ENCODE measurements around the gene PDE10A.

The PDE10A gene

GRCh38 chr6:165662041-165662748 is 846 bp downstream of the PDE10A start:
- Mint-ChIP-seq H3K27me3 (ENCODE audit: low read depth) (peaks cover 66% of the 10 kb centered on the region), H3K36me3 (ENCODE audit: low read depth) (no peaks in the 10 kb centered on the region), H3K4me3 (peak overlapping the region; percentile 85 to 91 (median 88)), H3K27ac (peak overlapping the region in 1 of 3 experiments; percentile 75), H3K9me3 (no peaks in the 10 kb centered on the region), H3K4me1 (peaks cover 26% of the 10 kb centered on the region)
- no peak for TF ChIP-seq CTCF (IDR thresholded peaks at IDR 0.05; ENCODE audit: unreplicated experiment in 3 of 3)

DNA sequence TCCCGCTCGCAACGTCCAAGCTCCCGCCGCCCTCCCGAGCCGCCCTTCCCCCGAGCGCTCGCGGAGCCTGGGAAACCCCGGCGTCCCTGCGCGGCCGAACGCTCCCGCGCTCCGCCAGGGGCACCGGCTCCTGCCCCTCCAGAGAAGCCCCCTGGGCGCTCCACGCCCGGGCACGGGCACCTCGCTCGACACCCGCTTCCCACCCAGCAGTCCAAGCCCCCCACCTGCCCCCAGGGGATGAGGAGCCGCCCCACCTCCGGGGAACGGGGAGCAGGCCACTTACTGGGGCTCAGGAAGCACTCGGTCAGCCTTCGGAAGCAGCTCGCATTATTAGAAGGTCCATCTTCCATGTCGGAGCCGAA is 1.4 kb downstream of the PDE10A start:
- Mint-ChIP-seq H3K4me1 (peaks cover 26% of the 10 kb centered on the region), H3K36me3 (ENCODE audit: low read depth) (no peaks in the 10 kb centered on the region), H3K4me3 (peak overlapping the region; percentile 88 to 91 (median 90)), H3K9me3 (no peaks in the 10 kb centered on the region), H3K27ac (peak overlapping the region in 1 of 3 experiments; percentile 79), H3K27me3 (ENCODE audit: low read depth) (peaks cover 60% of the 10 kb centered on the region)
- TF ChIP-seq CTCF (IDR thresholded peaks at IDR 0.05; ENCODE audit: unreplicated experiment in 3 of 3) = no peak

GRCh38 chr6:165660857-165661663 is 2.0 kb downstream of the PDE10A start:
- Mint-ChIP-seq H3K27ac (peak overlapping the region in 1 of 3 experiments; percentile 79), H3K9me3 (no peaks in the 10 kb centered on the region), H3K27me3 (ENCODE audit: low read depth) (peaks cover 55% of the 10 kb centered on the region), H3K36me3 (ENCODE audit: low read depth) (no peaks in the 10 kb centered on the region), H3K4me3 (peak overlapping the region; percentile 88 to 91 (median 90)), H3K4me1 (peaks cover 26% of the 10 kb centered on the region)
- TF ChIP-seq CTCF (IDR thresholded peaks at IDR 0.05; ENCODE audit: unreplicated experiment in 3 of 3) = no peak

DNA sequence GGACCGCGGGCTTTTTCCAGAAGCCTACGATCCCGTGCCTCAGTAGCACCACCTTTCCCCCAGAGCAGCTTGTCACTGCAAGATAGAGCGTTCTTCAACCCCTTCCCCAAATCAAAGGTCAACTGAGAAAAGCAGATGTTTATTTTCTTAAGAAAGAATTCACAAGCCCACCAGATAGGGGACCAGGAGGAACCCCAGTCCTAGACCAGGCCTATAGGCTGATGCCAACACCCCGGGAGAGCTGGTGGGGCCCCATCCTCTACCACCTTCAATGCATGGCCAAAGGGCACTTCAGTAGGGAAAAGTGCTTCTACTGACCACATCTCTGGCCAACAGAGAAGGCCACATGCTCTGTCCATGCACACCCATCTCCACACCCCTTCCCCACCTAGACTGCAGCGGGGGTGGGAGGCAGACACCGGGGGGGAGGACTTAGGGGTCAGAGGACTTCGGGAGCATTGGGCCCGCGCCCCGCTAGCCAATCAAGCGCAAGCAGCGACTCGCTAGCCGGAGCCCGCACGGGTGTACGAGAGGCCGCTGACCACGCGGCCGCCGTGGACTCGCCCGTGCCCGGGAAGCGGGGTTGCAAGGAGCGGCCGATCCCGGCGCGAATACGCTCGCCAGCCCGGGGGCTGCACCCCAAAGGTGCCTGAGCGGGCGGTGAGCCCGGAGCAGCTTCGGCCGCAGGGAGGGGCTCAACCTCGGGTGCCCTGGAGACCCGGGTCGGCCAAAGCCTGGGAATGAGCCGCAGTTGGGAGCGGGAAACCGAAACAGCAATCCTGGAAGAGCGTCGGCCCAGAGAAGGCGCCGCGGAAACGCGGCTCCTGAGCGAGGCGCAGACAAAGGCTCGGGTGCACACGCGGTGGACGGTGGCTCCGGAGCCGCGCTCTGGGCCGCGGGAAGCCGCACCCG is 2.8 kb downstream of the PDE10A start:
- Mint-ChIP-seq H3K9me3 (no peaks in the 10 kb centered on the region), H3K27me3 (ENCODE audit: low read depth) (peaks cover 47% of the 10 kb centered on the region), H3K27ac (peak overlapping the region; percentile 42 to 83 (median 71)), H3K4me3 (peak overlapping the region; percentile 89 to 90 (median 90)), H3K36me3 (ENCODE audit: low read depth) (no peaks in the 10 kb centered on the region), H3K4me1 (peaks cover 23% of the 10 kb centered on the region)
- TF ChIP-seq CTCF (IDR thresholded peaks at IDR 0.05; ENCODE audit: unreplicated experiment in 3 of 3) = no peak

DNA sequence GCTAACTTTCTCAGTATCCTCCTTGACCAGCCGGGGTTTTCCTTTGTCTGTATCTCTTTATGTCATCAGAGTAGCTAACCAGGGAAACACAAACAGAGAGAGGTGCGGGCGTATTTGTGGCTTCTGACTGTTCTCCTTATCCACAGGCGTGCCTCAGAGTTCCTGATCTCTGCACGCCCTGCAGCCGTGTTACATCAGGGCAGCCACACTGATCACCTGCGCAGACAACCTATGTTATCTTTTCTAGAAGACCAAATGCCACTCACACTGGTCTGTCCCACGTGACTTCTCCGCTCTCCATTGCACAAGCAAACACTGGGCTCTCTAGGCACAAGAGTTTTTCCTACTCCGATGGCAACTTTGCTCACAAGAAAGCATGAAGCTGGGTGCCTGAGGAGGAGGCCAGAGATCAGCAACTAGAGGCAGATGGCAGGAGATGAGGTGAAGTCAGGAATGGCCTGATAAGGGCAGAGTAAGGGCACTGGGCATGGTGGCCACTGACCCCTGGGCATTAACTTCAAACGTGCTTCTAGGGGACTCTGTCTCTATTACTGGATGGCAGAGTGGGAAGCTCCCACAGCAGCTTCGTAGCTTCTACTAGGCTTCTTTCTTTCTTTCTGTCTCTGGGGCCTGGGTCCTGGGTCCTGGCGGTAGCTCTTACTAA is 4.5 kb downstream of the PDE10A start:
- no peak for TF ChIP-seq CTCF (IDR thresholded peaks at IDR 0.05; ENCODE audit: unreplicated experiment in 3 of 3)
- H3K4me1 Mint-ChIP-seq = peaks cover 10% of the 10 kb centered on the region
- no peaks in the 10 kb centered on the region for H3K36me3 Mint-ChIP-seq (ENCODE audit: low read depth)
- peak overlapping the region; percentile 89 to 90 (median 90) for H3K4me3 Mint-ChIP-seq
- peaks cover 30% of the 10 kb centered on the region for H3K27me3 Mint-ChIP-seq (ENCODE audit: low read depth)
- H3K27ac Mint-ChIP-seq = peak overlapping the region in 1 of 3 experiments; percentile 10
- no peaks in the 10 kb centered on the region for H3K9me3 Mint-ChIP-seq
